H1 (cell line): ENCODE measurements around the gene CDRT4. TPM values are rescaled to one million over a fixed set of nuclear protein-coding genes. Genes with fewer than 3 reads are reported as not detected.

Experiments
- CTCF ChIA-PET: fragments of 300-600 bp; sonication (Branson Sonifier 250); formaldehyde crosslinking; loops from one replicate; lab custom pipeline; 2021; ENCODE audit not compliant: partially characterized antibody; lab: Charles Lee
- POLR2A ChIA-PET: fragments of 300-600 bp; sonication (Branson Sonifier 250); formaldehyde crosslinking; loops from one replicate; lab custom pipeline; 2021; ENCODE audit warnings: inconsistent platforms; ENCODE audit not compliant: partially characterized antibody; lab: Charles Lee
- DNase-seq, 2 experiments: peaks; one replicate each; pipeline versions ENCODE4 v3.0.0 to v3.0.0-alpha.2; 2010 to 2022; ENCODE audit warnings: low spot score in 2 of 2, low read depth in 1 of 2, mixed read lengths in 1 of 2
- FAIRE-seq: peaks from 2 replicates; lab custom pipeline; 2011; peaks lifted over from hg19 to GRCh38; lab: Jason Lieb, UNC
- H2AFZ ChIP-seq: 2 replicates; pipeline ENCODE4 v1.8.1; 2012; ENCODE audit warnings: low read length, inconsistent platforms
- H2AK5ac ChIP-seq: 2 replicates; pipeline ENCODE4 v1.6.1; 2013; ENCODE audit warnings: low read depth, low read length
- H2BK120ac ChIP-seq: replicated peaks from 2 replicates; pipeline ENCODE3; 2013; ENCODE audit warnings: low read depth, low read length, inconsistent platforms
- H2BK12ac ChIP-seq: 2 replicates; pipeline ENCODE4 v1.6.1; 2013; ENCODE audit warnings: low read depth, low read length
- H2BK15ac ChIP-seq: 2 replicates; pipeline ENCODE4 v1.6.1; 2013; ENCODE audit warnings: low read length
- H2BK20ac ChIP-seq: 2 replicates; pipeline ENCODE4 v1.6.1; 2013; ENCODE audit warnings: low read length
- H2BK5ac ChIP-seq: 2 replicates; pipeline ENCODE4 v1.6.1; 2013; ENCODE audit warnings: low read depth, low read length
- H3K14ac ChIP-seq: 2 replicates; pipeline ENCODE4 v1.6.1; 2013; ENCODE audit warnings: inconsistent platforms; ENCODE audit not compliant: insufficient read length
- H3K18ac ChIP-seq: 2 replicates; pipeline ENCODE4 v1.6.1; 2013; ENCODE audit warnings: low read length; ENCODE audit errors: extremely low read depth
- H3K23ac ChIP-seq: 2 replicates; pipeline ENCODE4 v1.6.1; 2013; ENCODE audit warnings: inconsistent platforms; ENCODE audit not compliant: insufficient read length
- H3K23me2 ChIP-seq: 2 replicates; pipeline ENCODE4 v1.6.1; 2013; ENCODE audit warnings: low read depth, low read length
- H3K27ac ChIP-seq: 2 replicates; pipeline ENCODE4 v1.6.1; 2011; ENCODE audit warnings: low read depth, low read length, inconsistent platforms
- H3K27me3 ChIP-seq, 4 experiments: replicated peaks in 1 of 4; 1 replicate in 1 of 4; 2 replicates in 3 of 4; pipeline versions ENCODE4 v1.6.1 to v1.8.1; 2011 to 2013; ENCODE audit warnings: low read length in 3 of 4, mild to moderate bottlenecking in 3 of 4, inconsistent platforms in 2 of 4, mixed read lengths in 2 of 4, moderate library complexity in 1 of 4; ENCODE audit not compliant: control insufficient read depth in 3 of 4, insufficient read depth in 3 of 4; ENCODE audit errors: extremely low read depth in 1 of 4
- H3K36me3 ChIP-seq, 4 experiments: 2 replicates each; pipeline versions ENCODE4 v1.6.1 to v1.8.1; 2011 to 2013; ENCODE audit warnings: mild to moderate bottlenecking in 4 of 4, low read length in 3 of 4, moderate library complexity in 2 of 4, control low read depth in 1 of 4, inconsistent platforms in 1 of 4; ENCODE audit not compliant: insufficient read depth in 4 of 4, control insufficient read depth in 2 of 4
- H3K4ac ChIP-seq: replicated peaks from 2 replicates; pipeline ENCODE3; 2013; ENCODE audit warnings: low read length, low read depth, mixed read lengths, inconsistent platforms; ENCODE audit not compliant: insufficient read length
- H3K4me1 ChIP-seq, 4 experiments: replicated peaks in 1 of 4; 1 replicate in 1 of 4; 2 replicates in 3 of 4; pipeline versions ENCODE4 v1.6.1 to v1.8.1; 2011 to 2013; ENCODE audit warnings: low read length in 3 of 4, inconsistent platforms in 2 of 4, mixed read lengths in 1 of 4; ENCODE audit not compliant: insufficient read depth in 4 of 4, control insufficient read depth in 3 of 4
- H3K4me2 ChIP-seq, 2 experiments: 2 replicates each; pipeline versions ENCODE4 v1.6.1 to v1.8.1; 2011 to 2013; ENCODE audit warnings: low read depth in 2 of 2, low read length in 2 of 2, control low read depth in 1 of 2, inconsistent platforms in 1 of 2, mild to moderate bottlenecking in 1 of 2; ENCODE audit not compliant: insufficient read depth in 1 of 2
- H3K4me3 ChIP-seq, 4 experiments: fragments of 200-600, 300-600 bp in 1 of 4; sonication (generic), shearing (Covaris generic), sonication (Bioruptor Twin) in 1 of 4; 2 replicates each; pipeline versions ENCODE4 v1.5.1 to v1.8.1; 2011 to 2016; ENCODE audit warnings: low read length in 4 of 4, low read depth in 3 of 4, control low read depth in 2 of 4, inconsistent platforms in 2 of 4, mild to moderate bottlenecking in 2 of 4, mixed read lengths in 1 of 4, moderate library complexity in 1 of 4; ENCODE audit not compliant: insufficient read depth in 2 of 4; ENCODE audit errors: extremely low read depth in 1 of 4
- H3K56ac ChIP-seq: replicated peaks from 2 replicates; pipeline ENCODE3; 2013; ENCODE audit warnings: low read depth, mild to moderate bottlenecking, mixed read lengths, low read length, inconsistent platforms; ENCODE audit not compliant: insufficient read length
- H3K79me1 ChIP-seq: 2 replicates; pipeline ENCODE4 v1.6.1; 2013; ENCODE audit warnings: low read depth, low read length, control low read depth
- H3K79me2 ChIP-seq, 2 experiments: 2 replicates each; pipeline versions ENCODE4 v1.6.1 to v1.8.1; 2012 to 2013; ENCODE audit warnings: low read length in 2 of 2, mild to moderate bottlenecking in 2 of 2, inconsistent platforms in 1 of 2; ENCODE audit not compliant: insufficient read depth in 2 of 2, control insufficient read depth in 1 of 2
- H3K9ac ChIP-seq, 4 experiments: replicated peaks in 1 of 4; 1 replicate in 1 of 4; 2 replicates in 3 of 4; pipeline versions ENCODE4 v1.6.1 to v1.8.1; 2011 to 2013; ENCODE audit warnings: low read depth in 3 of 4, low read length in 3 of 4, control low read depth in 2 of 4, mild to moderate bottlenecking in 2 of 4, moderate library complexity in 2 of 4, inconsistent platforms in 1 of 4; ENCODE audit errors: extremely low read depth in 1 of 4
- H3K9me3 ChIP-seq, 2 experiments: 2 replicates each; pipeline versions ENCODE4 v1.6.1 to v1.8.1; 2012 to 2013; ENCODE audit warnings: mild to moderate bottlenecking in 2 of 2, moderate library complexity in 2 of 2, control low read depth in 1 of 2, inconsistent platforms in 1 of 2, low read depth in 1 of 2, low read length in 1 of 2, mixed read lengths in 1 of 2; ENCODE audit not compliant: insufficient read depth in 2 of 2
- H4K20me1 ChIP-seq, 2 experiments: replicated peaks in 1 of 2; 2 replicates each; pipeline versions ENCODE3 to v1.8.1; 2011 to 2013; ENCODE audit warnings: inconsistent platforms in 2 of 2, low read length in 2 of 2, mild to moderate bottlenecking in 1 of 2; ENCODE audit not compliant: insufficient read depth in 2 of 2, control insufficient read depth in 1 of 2
- H4K5ac ChIP-seq: 2 replicates; pipeline ENCODE4 v1.6.1; 2013; ENCODE audit warnings: low read length, low read depth, mixed read lengths, inconsistent platforms; ENCODE audit not compliant: insufficient read length
- H4K8ac ChIP-seq: 2 replicates; pipeline ENCODE4 v1.8.0; 2013; ENCODE audit warnings: mild to moderate bottlenecking, moderate library complexity, low read length, inconsistent platforms; ENCODE audit not compliant: insufficient read depth; ENCODE audit errors: extremely low read depth
- H4K91ac ChIP-seq: replicated peaks from 2 replicates; pipeline ENCODE3; 2013; ENCODE audit warnings: low read length, mixed read lengths, inconsistent platforms; ENCODE audit not compliant: insufficient read length
- CBX8 ChIP-seq: fragments of 300-800, 300-1000 bp; sonication (generic); IDR thresholded peaks from 2 replicates; pipeline ENCODE4 v1.7.1; 2016; ENCODE audit warnings: low read depth, low read length, borderline replicate concordance
- CHD1 ChIP-seq: IDR thresholded peaks from 2 replicates; pipeline ENCODE4 v1.6.1; 2012; ENCODE audit warnings: low read depth, low read length, improper control_type of control experiment
- CTBP2 ChIP-seq: IDR thresholded peaks from 2 replicates; pipeline ENCODE4 v1.7.0; 2011; ENCODE audit warnings: borderline replicate concordance, mild to moderate bottlenecking, moderate library complexity, mixed read lengths, low read length; ENCODE audit not compliant: insufficient read depth, insufficient read length
- FOSL1 ChIP-seq: IDR thresholded peaks from 2 replicates; pipeline ENCODE4 v1.6.1; 2011; ENCODE audit warnings: mild to moderate bottlenecking, low read depth, low read length, moderate library complexity; ENCODE audit not compliant: insufficient read depth
- KDM5A ChIP-seq: fragments of 200-600 bp; IDR thresholded peaks from 2 replicates; pipeline ENCODE4 v1.7.1; 2012; ENCODE audit warnings: mild to moderate bottlenecking, low read length, inconsistent platforms, mixed read lengths
- RBBP5 ChIP-seq: IDR thresholded peaks from 2 replicates; pipeline ENCODE4 v1.7.1; 2012; ENCODE audit warnings: low read depth, mild to moderate bottlenecking, inconsistent platforms, low read length, moderate library complexity, borderline replicate concordance
- SIN3A ChIP-seq, 2 experiments: IDR thresholded peaks in 1 of 2; conservative IDR thresholded peaks in 1 of 2; 2 replicates each; pipeline ENCODE4 v1.6.1; 2011 to 2012; ENCODE audit warnings: low read length in 2 of 2, improper control_type of control experiment in 1 of 2, low read depth in 1 of 2, mild to moderate bottlenecking in 1 of 2
- SIX5 ChIP-seq: IDR thresholded peaks from 2 replicates; pipeline ENCODE4 v1.6.1; 2011; ENCODE audit warnings: mild to moderate bottlenecking, low read depth, low read length
- TEAD4 ChIP-seq: IDR thresholded peaks from 2 replicates; pipeline ENCODE4 v1.6.1; 2012; ENCODE audit warnings: low read depth, low read length, inconsistent platforms, mixed read lengths
- WGBS, 2 experiments: shearing (Covaris generic) in 1 of 2; methylation state at CpG; one replicate each; pipeline versions ENCODE4 v1.1.6 to v1.1.7; 2013 to 2015; ENCODE audit warnings: low lambda C conversion rate in 2 of 2, mixed read lengths in 2 of 2, inconsistent platforms in 1 of 2, low coverage in 1 of 2, missing lambda C conversion rate in 1 of 2; ENCODE audit not compliant: insufficient replicate concordance in 2 of 2, insufficient coverage in 1 of 2, insufficient read length in 1 of 2; ENCODE audit errors: extremely low coverage in 1 of 2, missing lambda C conversion rate in 1 of 2; 5-methylcytosine and 5-hydroxymethylcytosine counted together
- polyA plus RNA-seq, 7 experiments: library from polyadenylated mRNA; depleted of rRNA in 3 of 7; stranded (reverse) in 5 of 7; unstranded in 2 of 7; fragments of >200 nt in 5 of 7; fragments of 200-250 nt in 2 of 7; gene quantifications; 1 replicate in 5 of 7; 2 replicates in 1 of 7; 4 replicates in 1 of 7; pipeline versions ENCODE4 v1.2.1 to v1.2.3, GENCODE V29; 2011 to 2013; ENCODE audit warnings: missing spikeins in 2 of 7, mixed read lengths in 2 of 7
- total RNA-seq: library from RNA; stranded (reverse); fragmentation: NEBNext Ultra II Directional; extraction: Animal tissue kit (Norgen Biotek cat#: 25700); gene quantifications from 2 replicates; pipeline ENCODE4 v1.2.1, GENCODE V29; 2021
- TF ChIP-seq, protein P1 (sequence below): IDR thresholded peaks from 2 replicates; pipeline ENCODE4 v1.6.1; 2012; ENCODE audit warnings: low read length, inconsistent platforms

The CDRT4 gene
- total and polyA plus RNA-seq, 2 of the 8 experiments (the other 6 are each of a cell fraction or from before 2014, with no cell fraction given), result 2.6 to 5.6 TPM

DNA sequence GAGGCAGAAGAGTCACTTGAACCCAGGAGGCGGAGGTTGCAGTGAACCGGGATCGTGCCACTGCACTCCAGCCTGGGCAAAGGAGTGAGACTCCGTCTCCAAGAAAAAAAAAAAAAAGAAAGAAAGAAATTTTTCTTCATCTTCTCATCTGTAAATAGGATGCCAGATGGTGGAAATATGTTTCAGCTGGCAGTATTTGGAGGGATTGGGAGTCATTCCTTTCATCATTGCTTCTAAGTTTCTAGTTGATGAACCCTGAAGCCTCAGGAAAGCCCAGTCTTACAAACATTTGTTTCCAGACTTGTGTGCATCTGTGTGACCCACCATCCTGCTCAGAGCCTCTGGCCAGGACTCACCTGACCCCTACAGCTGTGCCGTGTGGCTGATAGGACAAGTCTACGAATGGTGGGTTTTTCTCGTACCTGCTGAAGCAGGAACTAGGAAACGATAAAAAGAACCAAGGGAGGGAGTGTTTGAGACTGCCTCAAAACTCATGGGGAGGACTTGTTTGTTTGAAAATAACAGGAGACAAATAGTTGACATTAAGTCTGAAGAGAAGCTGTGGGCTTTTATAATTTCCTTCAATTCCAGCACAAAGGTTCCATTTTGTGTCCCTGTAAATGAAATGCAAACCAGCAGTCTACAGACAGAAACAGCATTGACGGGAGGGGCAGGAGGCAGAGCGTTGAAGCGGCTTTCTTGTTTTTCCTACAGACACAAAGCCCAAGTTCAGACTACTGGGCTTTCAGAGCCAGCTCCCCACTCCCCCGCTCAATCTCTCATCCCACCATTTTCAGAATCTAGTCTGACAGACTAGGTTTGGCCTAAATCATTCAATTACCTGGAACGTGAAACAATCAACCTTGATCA is 24.9 kb downstream of the CDRT4 start:
- Histone ChIP-seq H2AFZ (no peak overlapping the region), H3K14ac (no peak overlapping the region), H3K27ac (no peak overlapping the region), H3K4me2 (no peak overlapping the region), H3K36me3 (peaks cover under 1 to 5% (median 2%) of the 10 kb centered on the region in 4 experiments; a peak in 5 of 8 replicates), H3K79me2 (no peaks in the 10 kb centered on the region), H4K5ac (no peak overlapping the region), H3K4ac (no peak overlapping the region), H3K27me3 (no peaks in the 10 kb centered on the region), H3K9me3 (no peaks in the 10 kb centered on the region), H3K4me1 (no peaks in the 10 kb centered on the region), H3K56ac (no peak overlapping the region), H4K8ac (no peak overlapping the region; the same call in 1 of the 2 replicates), H2BK120ac (no peak overlapping the region), H3K23me2 (no peaks in the 10 kb centered on the region), H3K79me1 (no peaks in the 10 kb centered on the region), H2BK20ac (no peak overlapping the region), H4K20me1 (no peaks in the 10 kb centered on the region), H4K91ac (no peak overlapping the region), H3K18ac (no peak overlapping the region), H2BK15ac (no peak overlapping the region)
- ChIA-PET CTCF (interaction anchor here (0.7 to 5.5 kb wide), 4 partner anchors 11 to 183 kb away, joined by 3 to 35 read pairs (median 4); no protein-coding TSS in a partner anchor), POLR2A (interaction anchor here (1.0 kb wide), 1 partner anchor 30 kb away, joined by 3 read pairs; no protein-coding TSS in a partner anchor)
- WGBS, 2 experiments, result 84% methylated on average over 9 of the region's 13 CpGs; no CpG with 5 or more reads in 1 of the 2 experiments
- FAIRE-seq (no peak), DNase-seq (no peak)
- TF ChIP-seq TEAD4 (no peak), KDM5A (no peak), SIN3A (conservative IDR thresholded peaks at IDR 0.05 in 1 of 2, IDR thresholded peaks at IDR 0.05 in 1 of 2; ENCODE audit: low read depth in 1 of 2, low read length in 2 of 2) (no peak), CBX8 (no peak), RBBP5 (no peak), SIX5 (no peak), CHD1 (no peak), FOSL1 (no peak), CTBP2 (no peak)
- TF ChIP-seq, protein P1, sequence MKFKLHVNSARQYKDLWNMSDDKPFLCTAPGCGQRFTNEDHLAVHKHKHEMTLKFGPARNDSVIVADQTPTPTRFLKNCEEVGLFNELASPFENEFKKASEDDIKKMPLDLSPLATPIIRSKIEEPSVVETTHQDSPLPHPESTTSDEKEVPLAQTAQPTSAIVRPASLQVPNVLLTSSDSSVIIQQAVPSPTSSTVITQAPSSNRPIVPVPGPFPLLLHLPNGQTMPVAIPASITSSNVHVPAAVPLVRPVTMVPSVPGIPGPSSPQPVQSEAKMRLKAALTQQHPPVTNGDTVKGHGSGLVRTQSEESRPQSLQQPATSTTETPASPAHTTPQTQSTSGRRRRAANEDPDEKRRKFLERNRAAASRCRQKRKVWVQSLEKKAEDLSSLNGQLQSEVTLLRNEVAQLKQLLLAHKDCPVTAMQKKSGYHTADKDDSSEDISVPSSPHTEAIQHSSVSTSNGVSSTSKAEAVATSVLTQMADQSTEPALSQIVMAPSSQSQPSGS, result no peak
- TF ChIP-seq, all 59 proteins: peak for 0
- H3K23ac ChIP-seq, result no peak overlapping the region
- no peak overlapping the region for H2AK5ac ChIP-seq
- H2BK5ac ChIP-seq, result no peak overlapping the region
- no peak overlapping the region for H3K9ac ChIP-seq
- no peak overlapping the region for H3K4me3 ChIP-seq
- H2BK12ac ChIP-seq, result no peak overlapping the region
